C4-2B (cell line): ENCODE data around the gene APPL2.

Experiments used
- H3K27ac ChIP-seq: fragments of 450-650 bp; 2 replicates; pipeline ENCODE4 v1.5.1; 2017
- ZFX ChIP-seq: fragments of 450-650 bp; IDR thresholded peaks from 2 replicates; pipeline ENCODE4 v1.6.1; 2017
- TF ChIP-seq, protein P1 (sequence below): fragments of 450-650 bp; conservative IDR thresholded peaks from 2 replicates; pipeline ENCODE4 v1.5.1; 2017; ENCODE audit warnings: mild to moderate bottlenecking

The APPL2 gene, protein sequence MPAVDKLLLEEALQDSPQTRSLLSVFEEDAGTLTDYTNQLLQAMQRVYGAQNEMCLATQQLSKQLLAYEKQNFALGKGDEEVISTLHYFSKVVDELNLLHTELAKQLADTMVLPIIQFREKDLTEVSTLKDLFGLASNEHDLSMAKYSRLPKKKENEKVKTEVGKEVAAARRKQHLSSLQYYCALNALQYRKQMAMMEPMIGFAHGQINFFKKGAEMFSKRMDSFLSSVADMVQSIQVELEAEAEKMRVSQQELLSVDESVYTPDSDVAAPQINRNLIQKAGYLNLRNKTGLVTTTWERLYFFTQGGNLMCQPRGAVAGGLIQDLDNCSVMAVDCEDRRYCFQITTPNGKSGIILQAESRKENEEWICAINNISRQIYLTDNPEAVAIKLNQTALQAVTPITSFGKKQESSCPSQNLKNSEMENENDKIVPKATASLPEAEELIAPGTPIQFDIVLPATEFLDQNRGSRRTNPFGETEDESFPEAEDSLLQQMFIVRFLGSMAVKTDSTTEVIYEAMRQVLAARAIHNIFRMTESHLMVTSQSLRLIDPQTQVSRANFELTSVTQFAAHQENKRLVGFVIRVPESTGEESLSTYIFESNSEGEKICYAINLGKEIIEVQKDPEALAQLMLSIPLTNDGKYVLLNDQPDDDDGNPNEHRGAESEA

DNA sequence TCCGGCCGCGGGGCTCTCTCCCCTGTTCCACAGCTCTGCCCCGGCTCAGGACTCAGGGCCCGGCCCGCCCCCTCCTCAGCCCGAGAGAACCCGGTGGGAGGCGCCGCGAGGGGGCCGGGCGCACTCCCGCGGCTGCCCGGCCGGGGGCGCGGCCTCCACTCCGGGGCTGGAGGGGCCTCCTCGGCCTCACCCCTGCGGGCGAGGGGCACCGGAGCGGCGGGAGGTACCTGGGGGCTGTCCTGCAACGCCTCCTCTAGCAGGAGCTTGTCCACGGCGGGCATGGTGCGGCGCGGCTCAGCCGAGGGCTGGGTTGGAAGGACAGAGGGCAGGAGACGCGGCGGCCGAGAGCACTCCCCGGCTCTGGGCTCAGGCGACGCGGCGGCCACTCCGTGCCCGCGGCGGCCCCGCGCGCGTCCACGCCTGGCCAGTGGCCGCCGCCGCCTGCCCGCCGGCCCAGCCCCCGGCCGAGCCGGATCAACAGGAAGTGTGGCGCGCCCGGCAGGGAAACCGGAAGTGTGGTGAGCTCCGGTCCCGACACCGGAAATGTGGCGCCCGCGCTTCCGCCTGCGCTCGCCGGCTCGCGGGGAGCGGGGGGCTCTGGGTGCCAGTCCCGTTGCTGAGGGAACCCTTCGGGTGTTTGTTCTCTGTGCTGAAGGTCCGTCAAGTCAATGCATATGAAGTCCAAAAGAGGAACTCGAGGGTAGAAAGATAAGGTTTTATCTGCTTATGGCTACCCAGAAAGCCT lies at the start of gene APPL2:
Gene APPL2, minus strand, starts transcription at position 443 of the 745 bp plus-strand sequence. Its CDS starts 162 bp downstream, at position 281.
- H3K27ac ChIP-seq: peak within 1 kb of the TSS; percentile 83
- TF ChIP-seq, protein P1, sequence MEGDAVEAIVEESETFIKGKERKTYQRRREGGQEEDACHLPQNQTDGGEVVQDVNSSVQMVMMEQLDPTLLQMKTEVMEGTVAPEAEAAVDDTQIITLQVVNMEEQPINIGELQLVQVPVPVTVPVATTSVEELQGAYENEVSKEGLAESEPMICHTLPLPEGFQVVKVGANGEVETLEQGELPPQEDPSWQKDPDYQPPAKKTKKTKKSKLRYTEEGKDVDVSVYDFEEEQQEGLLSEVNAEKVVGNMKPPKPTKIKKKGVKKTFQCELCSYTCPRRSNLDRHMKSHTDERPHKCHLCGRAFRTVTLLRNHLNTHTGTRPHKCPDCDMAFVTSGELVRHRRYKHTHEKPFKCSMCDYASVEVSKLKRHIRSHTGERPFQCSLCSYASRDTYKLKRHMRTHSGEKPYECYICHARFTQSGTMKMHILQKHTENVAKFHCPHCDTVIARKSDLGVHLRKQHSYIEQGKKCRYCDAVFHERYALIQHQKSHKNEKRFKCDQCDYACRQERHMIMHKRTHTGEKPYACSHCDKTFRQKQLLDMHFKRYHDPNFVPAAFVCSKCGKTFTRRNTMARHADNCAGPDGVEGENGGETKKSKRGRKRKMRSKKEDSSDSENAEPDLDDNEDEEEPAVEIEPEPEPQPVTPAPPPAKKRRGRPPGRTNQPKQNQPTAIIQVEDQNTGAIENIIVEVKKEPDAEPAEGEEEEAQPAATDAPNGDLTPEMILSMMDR: peak; percentile 48
- TF ChIP-seq ZFX: peak; percentile 68

DNA sequence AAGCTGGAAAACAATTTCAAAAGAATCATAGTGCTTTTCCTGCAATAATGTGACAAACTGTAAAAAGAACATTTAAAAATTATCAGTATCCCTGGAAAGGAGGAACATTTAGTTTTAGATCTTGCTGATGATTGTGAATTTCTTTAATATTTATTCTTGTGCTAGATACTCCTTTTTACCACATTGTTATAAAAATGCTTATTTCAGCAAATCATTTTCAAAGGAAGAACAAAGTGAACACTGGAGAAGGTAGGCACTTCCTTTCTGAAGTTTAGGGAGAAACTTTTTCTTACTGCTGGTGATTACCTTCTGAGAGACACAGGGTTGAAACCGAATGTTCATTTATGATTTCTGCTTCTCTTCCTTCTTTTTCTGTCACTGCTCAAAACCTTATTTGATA lies 49.4 kb upstream of the APPL2 start:
- TF ChIP-seq ZFX: no peak
- TF ChIP-seq, protein P1: no peak
- no peak overlapping the region for H3K27ac ChIP-seq

DNA sequence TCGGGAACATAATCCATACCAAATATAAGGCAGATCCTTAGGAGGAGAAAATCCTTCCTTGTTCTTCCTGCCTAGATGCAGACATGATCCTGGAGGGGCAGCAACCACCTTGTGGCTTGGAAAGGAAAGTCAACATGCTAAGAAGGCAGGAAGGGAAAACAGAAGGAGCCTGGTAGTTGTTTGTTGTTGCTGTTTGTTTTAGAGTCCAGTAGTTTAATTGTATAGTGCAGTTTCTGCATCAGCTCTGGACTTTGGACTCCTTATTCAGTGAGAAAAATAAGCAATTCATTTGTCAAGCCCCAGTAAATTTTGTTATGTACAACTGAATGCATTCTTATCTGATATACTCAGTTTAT lies 45.7 kb upstream of the APPL2 start:
- no peak for TF ChIP-seq ZFX
- TF ChIP-seq, protein P1: no peak
- H3K27ac ChIP-seq: no peak overlapping the region

DNA sequence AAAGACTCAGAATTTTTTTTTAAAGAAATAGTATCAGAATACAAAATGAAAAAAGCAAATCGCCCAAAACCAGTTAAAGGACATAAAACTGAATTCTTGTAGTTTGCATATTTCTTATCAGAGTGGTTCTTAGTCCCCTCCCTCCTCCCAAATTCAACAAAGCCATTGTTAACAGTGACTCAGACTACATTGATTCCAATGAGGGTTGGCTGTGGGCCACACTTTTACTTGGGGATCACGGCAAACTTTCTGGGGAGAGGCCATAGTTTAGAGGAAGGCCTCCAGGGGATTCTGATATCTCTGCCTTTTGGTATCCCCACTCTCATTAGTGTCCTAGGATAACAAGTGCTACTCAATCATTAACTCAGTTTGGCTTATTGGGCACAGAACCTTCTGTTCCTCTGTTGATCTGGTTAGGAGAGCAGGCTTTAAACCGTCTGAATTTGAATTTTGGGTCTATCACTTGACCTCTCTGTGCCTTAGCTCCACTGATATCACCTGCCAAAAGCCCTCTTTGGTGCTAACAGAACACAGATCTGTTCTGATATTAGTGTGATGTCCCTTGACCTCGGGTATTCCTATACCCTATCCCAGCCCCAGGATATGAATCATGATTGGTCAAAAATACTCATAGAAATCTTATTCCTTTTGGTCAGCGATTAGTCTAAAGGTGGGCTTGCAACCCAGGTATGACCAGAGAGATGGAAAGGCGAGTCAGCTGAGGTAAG lies 45.2 kb upstream of the APPL2 start:
- H3K27ac ChIP-seq: no peak overlapping the region
- TF ChIP-seq, protein P1: no peak
- no peak for TF ChIP-seq ZFX

DNA sequence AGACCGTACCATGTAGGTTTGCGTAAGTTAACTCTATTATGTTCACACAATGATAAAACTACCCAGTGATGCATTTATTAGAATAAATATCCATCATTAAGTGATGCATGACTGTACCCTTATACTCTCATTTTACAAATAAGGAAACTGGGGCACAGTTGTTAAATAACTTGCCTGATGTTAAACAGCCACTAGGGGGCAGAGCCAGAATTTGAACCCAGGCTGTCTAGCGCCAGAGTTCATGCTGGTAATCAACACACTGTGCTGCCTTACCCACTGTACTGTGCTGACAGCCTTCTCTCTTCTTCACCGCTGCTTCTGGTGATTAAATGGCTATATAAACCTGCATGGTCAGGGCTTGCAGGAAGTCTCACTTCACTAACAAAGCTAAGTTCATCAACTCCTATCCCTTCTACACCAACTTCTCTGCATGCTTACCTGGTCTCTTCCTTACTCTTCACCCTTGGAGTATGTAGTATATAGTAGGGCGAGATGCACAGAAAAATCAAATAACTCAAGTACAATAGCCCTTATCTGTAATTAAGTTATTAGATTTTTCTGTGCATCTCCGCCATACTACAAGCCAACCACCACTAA lies 43.6 kb upstream of the APPL2 start:
- no peak overlapping the region for H3K27ac ChIP-seq
- TF ChIP-seq ZFX: no peak
- TF ChIP-seq, protein P1: peak; percentile 68

DNA sequence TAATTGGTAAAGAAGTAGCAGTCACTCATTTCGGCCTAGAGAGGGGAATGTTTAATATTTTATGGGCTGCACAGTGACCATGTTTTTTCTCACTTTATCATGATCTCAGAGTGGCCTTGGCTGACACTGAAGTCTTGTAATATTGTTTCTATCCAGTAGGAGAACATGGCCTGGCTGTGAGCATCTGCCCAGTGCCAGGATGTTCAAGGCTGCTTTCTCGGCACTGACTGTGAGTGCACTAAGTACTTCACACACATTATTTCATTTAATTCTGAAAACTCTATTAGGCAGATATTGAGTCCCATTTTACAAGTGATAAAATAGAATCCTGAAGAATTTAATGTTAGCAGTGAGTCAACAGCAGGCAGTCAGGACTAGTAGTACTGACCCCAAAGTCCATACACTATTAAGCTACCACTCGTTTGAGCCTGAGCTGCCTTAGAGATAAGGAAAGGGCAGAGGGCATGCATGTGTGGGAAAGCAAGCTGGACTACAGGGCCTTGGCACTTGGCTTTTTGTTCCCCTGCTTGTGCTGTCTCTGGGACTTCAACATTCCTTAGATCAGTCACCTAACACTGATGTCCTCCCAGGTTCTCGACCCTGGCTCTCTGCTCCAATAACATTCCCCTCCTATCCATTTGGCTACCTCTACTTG lies 42.2 kb upstream of the APPL2 start:
- no peak overlapping the region for H3K27ac ChIP-seq
- no peak for TF ChIP-seq ZFX
- TF ChIP-seq, protein P1: no peak; the same call in 1 of the 2 replicates
